Suppressor macrophage treated with lipopolysaccharide for 1 hour (primary cell): ENCODE measurements around the gene WHRN.

Source experiments
- DNase-seq, 3 donors: peaks; one replicate each; pipeline ENCODE4 v3.0.0-alpha.2; 2020 to 2022

WHRN gene

GRCh38 chr9:114513055-114513958 is 8.0 kb upstream of the WHRN start:
- DNase-seq = peak; percentile 46 to 56 (median 52)

- no peak for DNase-seq
Observed at GRCh38 chr9:114511978-114512874, 7.0 kb upstream of the WHRN start.

GRCh38 chr9:114507726-114508125 is 2.5 kb upstream of the WHRN start:
- DNase-seq = peak in 1 of 3 donors; percentile 36

GRCh38 chr9:114506082-114506390 is 763 bp upstream of the WHRN start:
- no peak for DNase-seq

GRCh38 chr9:114504341-114505186 is 709 bp downstream of the WHRN start:
- DNase-seq = peak; percentile 57 to 85 (median 68)

- DNase-seq = no peak
Observed at GRCh38 chr9:114503522-114504340, 1.5 kb downstream of the WHRN start.

GRCh38 chr9:114503009-114503408 is 2.3 kb downstream of the WHRN start:
- no peak for DNase-seq

GRCh38 chr9:114501796-114502682 is 3.2 kb downstream of the WHRN start:
- peak; percentile 48 to 67 (median 56) for DNase-seq

GRCh38 chr9:114500697-114501292 is 4.5 kb downstream of the WHRN start:
- DNase-seq = no peak

GRCh38 chr9:114499941-114500696 is 5.2 kb downstream of the WHRN start:
- no peak for DNase-seq

GRCh38 chr9:114499528-114499927 is 5.7 kb downstream of the WHRN start:
- DNase-seq = no peak

GRCh38 chr9:114497727-114498382 is 7.4 kb downstream of the WHRN start:
- DNase-seq = no peak

GRCh38 chr9:114497236-114497635 is 8.0 kb downstream of the WHRN start:
- no peak for DNase-seq

- no peak for DNase-seq
Observed at GRCh38 chr9:114496011-114496410, 9.3 kb downstream of the WHRN start.

GRCh38 chr9:114494776-114495569 is 10.3 kb downstream of the WHRN start:
- DNase-seq = no peak

GRCh38 chr9:114493521-114494184 is 11.6 kb downstream of the WHRN start:
- no peak for DNase-seq

GRCh38 chr9:114492991-114493390 is 12.3 kb downstream of the WHRN start:
- no peak for DNase-seq
